Measurements from ENCODE around the gene SOCS7.

DNA sequence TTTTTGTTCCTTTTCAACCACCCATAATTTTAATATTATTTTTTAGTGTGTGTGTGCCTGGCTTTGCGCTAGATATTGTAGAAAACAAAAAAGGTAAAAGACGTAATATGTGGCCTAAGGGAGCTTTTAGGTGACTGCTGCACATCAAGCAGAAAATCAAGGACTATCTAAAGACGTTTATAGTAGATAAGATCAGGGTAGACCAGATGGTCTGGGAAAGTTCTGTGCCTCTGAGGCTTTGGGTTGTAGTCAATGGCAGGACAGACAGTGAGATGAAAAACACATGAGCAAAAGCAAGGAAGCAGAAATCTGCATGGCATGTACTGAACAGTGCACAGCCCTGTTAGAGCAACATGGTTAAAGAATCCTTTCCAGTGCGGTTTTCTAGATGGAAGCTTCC, 49.8 kb downstream of the SOCS7 start:
- TF ChIP-seq, protein P1, sequence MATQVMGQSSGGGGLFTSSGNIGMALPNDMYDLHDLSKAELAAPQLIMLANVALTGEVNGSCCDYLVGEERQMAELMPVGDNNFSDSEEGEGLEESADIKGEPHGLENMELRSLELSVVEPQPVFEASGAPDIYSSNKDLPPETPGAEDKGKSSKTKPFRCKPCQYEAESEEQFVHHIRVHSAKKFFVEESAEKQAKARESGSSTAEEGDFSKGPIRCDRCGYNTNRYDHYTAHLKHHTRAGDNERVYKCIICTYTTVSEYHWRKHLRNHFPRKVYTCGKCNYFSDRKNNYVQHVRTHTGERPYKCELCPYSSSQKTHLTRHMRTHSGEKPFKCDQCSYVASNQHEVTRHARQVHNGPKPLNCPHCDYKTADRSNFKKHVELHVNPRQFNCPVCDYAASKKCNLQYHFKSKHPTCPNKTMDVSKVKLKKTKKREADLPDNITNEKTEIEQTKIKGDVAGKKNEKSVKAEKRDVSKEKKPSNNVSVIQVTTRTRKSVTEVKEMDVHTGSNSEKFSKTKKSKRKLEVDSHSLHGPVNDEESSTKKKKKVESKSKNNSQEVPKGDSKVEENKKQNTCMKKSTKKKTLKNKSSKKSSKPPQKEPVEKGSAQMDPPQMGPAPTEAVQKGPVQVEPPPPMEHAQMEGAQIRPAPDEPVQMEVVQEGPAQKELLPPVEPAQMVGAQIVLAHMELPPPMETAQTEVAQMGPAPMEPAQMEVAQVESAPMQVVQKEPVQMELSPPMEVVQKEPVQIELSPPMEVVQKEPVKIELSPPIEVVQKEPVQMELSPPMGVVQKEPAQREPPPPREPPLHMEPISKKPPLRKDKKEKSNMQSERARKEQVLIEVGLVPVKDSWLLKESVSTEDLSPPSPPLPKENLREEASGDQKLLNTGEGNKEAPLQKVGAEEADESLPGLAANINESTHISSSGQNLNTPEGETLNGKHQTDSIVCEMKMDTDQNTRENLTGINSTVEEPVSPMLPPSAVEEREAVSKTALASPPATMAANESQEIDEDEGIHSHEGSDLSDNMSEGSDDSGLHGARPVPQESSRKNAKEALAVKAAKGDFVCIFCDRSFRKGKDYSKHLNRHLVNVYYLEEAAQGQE (IDR thresholded peaks at IDR 0.05; ENCODE audit: insufficient read depth in 1 of 2, low read depth in 2 of 2, low read length in 1 of 2) = no peak
- TF ChIP-seq, protein P2, sequence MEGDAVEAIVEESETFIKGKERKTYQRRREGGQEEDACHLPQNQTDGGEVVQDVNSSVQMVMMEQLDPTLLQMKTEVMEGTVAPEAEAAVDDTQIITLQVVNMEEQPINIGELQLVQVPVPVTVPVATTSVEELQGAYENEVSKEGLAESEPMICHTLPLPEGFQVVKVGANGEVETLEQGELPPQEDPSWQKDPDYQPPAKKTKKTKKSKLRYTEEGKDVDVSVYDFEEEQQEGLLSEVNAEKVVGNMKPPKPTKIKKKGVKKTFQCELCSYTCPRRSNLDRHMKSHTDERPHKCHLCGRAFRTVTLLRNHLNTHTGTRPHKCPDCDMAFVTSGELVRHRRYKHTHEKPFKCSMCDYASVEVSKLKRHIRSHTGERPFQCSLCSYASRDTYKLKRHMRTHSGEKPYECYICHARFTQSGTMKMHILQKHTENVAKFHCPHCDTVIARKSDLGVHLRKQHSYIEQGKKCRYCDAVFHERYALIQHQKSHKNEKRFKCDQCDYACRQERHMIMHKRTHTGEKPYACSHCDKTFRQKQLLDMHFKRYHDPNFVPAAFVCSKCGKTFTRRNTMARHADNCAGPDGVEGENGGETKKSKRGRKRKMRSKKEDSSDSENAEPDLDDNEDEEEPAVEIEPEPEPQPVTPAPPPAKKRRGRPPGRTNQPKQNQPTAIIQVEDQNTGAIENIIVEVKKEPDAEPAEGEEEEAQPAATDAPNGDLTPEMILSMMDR (IDR thresholded peaks at IDR 0.05) = no peak

Data from Panc1 (cell line).